Progenitor cell of endocrine pancreas (in vitro differentiated cells): ENCODE results near the gene STAG1. TPM values are rescaled to one million over a fixed set of nuclear protein-coding genes. Genes with fewer than 3 reads are reported as not detected.
A peak's percentile ranks its signal among the peaks of the same experiment; 100 is the strongest.

Experiments
- DNase-seq: peaks from one replicate; pipeline ENCODE4 v3.0.0; 2021; ENCODE audit warnings: low spot score; ENCODE audit not compliant: unreplicated experiment
- H3K27ac Mint-ChIP-seq: 2 replicates; pipeline ENCODE4 v1.8.0; 2021; ENCODE audit warnings: mild to moderate bottlenecking, moderate library complexity, mixed read lengths
- H3K27me3 Mint-ChIP-seq: 2 replicates; pipeline ENCODE4 v1.8.0; 2021; ENCODE audit warnings: mixed read lengths
- H3K36me3 Mint-ChIP-seq: 2 replicates; pipeline ENCODE4 v1.8.0; 2022; ENCODE audit warnings: mixed read lengths; ENCODE audit not compliant: insufficient read depth
- H3K4me1 Mint-ChIP-seq: 2 replicates; pipeline ENCODE4 v1.8.0; 2021; ENCODE audit warnings: low read depth, mixed read lengths
- H3K4me3 Mint-ChIP-seq: 2 replicates; pipeline ENCODE4 v1.8.0; 2021; ENCODE audit warnings: low read depth, mild to moderate bottlenecking, moderate library complexity, mixed read lengths
- H3K9me3 Mint-ChIP-seq: 2 replicates; pipeline ENCODE4 v1.8.0; 2021; ENCODE audit warnings: low read depth, mixed read lengths
- total RNA-seq: library from RNA; stranded (reverse); gene quantifications from 2 replicates; pipeline ENCODE4 v1.2.1, GENCODE V29; 2021
- TF ChIP-seq, protein P1 (sequence below): fragments of 200-600 bp; sonication (generic); IDR thresholded peaks from one replicate; pipeline ENCODE4 v1.5.0; 2021; ENCODE audit warnings: antibody characterized with exemption, mild to moderate bottlenecking; ENCODE audit not compliant: unreplicated experiment

Gene STAG1
- total RNA-seq, 1 donor from 2014 or later = 46.4 TPM

DNA sequence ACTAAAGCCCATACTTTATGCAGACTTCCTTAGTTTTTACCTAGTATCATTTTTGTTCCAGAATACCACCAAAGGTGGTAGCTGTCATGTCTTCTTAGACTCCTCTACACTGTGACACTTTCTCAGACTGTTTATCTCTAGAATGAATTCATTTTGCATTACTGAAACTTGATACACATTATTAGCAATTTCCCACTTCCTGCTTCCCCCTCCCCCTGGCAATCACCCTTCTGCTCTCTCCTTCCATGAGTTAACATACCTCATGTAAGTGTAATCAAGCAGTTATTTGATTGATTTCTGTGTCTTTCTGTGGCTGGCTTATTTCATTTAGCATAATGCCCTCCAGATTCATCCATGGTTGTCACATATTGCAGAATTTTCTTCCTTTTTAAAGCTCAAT, 204.9 kb downstream of the STAG1 start:
- peaks cover 11% of the 10 kb centered on the region for H3K4me1 Mint-ChIP-seq
- no peak for DNase-seq
- peak overlapping the region; percentile 11 for H3K27ac Mint-ChIP-seq
- peaks cover 4% of the 10 kb centered on the region for H3K36me3 Mint-ChIP-seq
- no peak overlapping the region for H3K4me3 Mint-ChIP-seq
- H3K27me3 Mint-ChIP-seq = no peaks in the 10 kb centered on the region
- TF ChIP-seq, protein P1, sequence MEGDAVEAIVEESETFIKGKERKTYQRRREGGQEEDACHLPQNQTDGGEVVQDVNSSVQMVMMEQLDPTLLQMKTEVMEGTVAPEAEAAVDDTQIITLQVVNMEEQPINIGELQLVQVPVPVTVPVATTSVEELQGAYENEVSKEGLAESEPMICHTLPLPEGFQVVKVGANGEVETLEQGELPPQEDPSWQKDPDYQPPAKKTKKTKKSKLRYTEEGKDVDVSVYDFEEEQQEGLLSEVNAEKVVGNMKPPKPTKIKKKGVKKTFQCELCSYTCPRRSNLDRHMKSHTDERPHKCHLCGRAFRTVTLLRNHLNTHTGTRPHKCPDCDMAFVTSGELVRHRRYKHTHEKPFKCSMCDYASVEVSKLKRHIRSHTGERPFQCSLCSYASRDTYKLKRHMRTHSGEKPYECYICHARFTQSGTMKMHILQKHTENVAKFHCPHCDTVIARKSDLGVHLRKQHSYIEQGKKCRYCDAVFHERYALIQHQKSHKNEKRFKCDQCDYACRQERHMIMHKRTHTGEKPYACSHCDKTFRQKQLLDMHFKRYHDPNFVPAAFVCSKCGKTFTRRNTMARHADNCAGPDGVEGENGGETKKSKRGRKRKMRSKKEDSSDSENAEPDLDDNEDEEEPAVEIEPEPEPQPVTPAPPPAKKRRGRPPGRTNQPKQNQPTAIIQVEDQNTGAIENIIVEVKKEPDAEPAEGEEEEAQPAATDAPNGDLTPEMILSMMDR = no peak
- no peaks in the 10 kb centered on the region for H3K9me3 Mint-ChIP-seq

DNA sequence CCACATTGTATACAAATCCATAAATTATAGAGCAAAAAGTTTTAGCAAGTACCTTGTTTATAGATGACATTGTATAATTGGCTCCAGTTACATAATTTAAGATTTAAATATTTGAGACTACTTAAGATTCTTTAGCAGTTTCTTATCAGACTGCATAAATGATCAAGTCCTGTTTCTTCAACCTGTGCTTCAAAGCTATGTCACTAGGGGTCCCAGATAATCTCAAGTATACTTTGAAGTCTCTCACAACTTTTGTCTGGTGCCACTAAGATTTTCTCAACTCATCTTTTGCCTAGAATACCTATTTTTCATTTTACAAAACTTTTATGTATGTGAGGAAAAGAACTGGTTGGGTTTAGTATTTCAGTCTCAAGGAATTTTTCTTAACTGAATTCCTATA, 205.5 kb downstream of the STAG1 start:
- Mint-ChIP-seq H3K27me3 (no peaks in the 10 kb centered on the region), H3K4me1 (peaks cover 11% of the 10 kb centered on the region), H3K9me3 (no peaks in the 10 kb centered on the region), H3K36me3 (peaks cover 4% of the 10 kb centered on the region), H3K27ac (no peak overlapping the region), H3K4me3 (no peak overlapping the region)
- no peak for DNase-seq
- TF ChIP-seq, protein P1 = peak; percentile 37

DNA sequence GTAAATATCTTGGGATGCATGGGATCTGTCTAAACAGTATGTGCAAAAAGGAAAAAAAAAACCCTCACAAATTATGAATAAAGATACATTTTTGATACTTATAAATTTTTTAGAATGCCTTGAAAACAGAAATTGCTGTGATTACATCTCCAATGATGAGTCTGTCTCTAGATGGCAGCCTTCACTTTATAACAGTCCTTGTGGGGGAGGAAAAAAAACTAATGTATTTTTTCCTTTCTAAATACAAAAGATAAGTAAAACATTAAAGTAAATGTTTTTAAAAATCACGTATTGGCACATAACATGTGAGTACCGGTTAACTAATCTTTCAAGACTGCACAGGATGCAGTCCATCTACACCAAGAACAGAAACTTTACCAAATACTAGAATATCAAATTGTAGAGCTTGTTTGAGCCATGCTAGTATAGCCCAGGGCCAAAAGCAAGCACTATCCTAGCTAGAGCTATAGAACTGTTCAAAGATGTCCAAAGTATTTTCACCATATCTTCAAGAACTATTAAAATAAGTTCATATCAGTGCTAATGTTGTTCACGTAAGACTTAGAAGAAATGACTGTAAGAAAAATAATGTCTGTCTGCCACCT, 206.4 kb downstream of the STAG1 start:
- no peaks in the 10 kb centered on the region for H3K27me3 Mint-ChIP-seq
- no peak for DNase-seq
- TF ChIP-seq, protein P1 = no peak
- H3K4me3 Mint-ChIP-seq = no peak overlapping the region
- H3K9me3 Mint-ChIP-seq = no peaks in the 10 kb centered on the region
- peaks cover 11% of the 10 kb centered on the region for H3K4me1 Mint-ChIP-seq
- H3K27ac Mint-ChIP-seq = no peak overlapping the region
- peaks cover 3% of the 10 kb centered on the region for H3K36me3 Mint-ChIP-seq

DNA sequence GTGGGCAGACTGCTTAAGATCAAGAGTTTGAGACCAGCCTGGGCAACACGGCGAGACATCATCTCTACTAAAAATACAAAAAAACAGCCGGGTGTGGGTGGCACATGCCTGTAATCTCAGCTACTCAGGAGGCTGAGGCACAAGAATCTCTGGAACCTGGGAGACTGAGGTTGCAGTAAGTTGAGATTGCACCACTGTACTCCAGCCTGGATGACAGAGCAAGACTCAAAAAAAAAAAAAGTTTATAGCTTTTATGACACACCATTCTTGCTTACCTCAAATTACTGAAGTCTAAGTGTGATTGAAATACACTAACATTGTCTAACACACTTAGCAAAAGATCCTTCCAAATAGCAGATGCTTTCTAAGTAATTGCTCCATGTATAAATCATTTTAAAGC, 207.6 kb downstream of the STAG1 start:
- H3K27me3 Mint-ChIP-seq = no peaks in the 10 kb centered on the region
- TF ChIP-seq, protein P1 = no peak
- H3K4me1 Mint-ChIP-seq = peaks cover 11% of the 10 kb centered on the region
- H3K9me3 Mint-ChIP-seq = no peaks in the 10 kb centered on the region
- H3K36me3 Mint-ChIP-seq = peaks cover 1% of the 10 kb centered on the region
- no peak overlapping the region for H3K4me3 Mint-ChIP-seq
- H3K27ac Mint-ChIP-seq = no peak overlapping the region
- DNase-seq = no peak

DNA sequence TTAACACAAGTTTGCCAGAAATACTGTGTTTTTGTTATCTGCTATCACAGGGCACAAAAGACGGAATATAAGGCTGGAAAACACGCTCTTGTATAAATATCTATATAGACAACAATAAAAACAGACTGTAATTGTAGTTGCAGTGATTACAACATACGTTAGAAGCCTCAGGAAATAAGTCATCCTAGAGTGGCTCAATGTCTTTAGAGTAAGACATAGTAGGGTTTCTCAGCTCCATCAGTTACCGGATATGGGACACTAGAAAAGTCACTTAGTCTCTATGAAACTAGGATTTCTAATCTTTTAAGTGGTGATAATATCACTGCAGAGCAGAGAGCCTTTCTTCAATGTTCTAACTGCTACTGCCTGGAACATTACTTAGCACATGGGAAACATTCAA, 208.8 kb downstream of the STAG1 start:
- Mint-ChIP-seq H3K36me3 (peaks cover 2% of the 10 kb centered on the region), H3K27me3 (no peaks in the 10 kb centered on the region), H3K27ac (no peak overlapping the region), H3K4me1 (peaks cover 11% of the 10 kb centered on the region), H3K4me3 (no peak overlapping the region), H3K9me3 (no peaks in the 10 kb centered on the region)
- TF ChIP-seq, protein P1 = no peak
- DNase-seq = no peak
